ENCODE results near the gene PBX2.

GRCh38 chr6:32175711-32176475 lies 14.1 kb downstream of the PBX2 start, which contains the start of gene AGPAT1:
- no peak for TF ChIP-seq CTCF (IDR thresholded peaks at IDR 0.05)
- peak in 1 of 2 donors; percentile 39 for TF ChIP-seq POLR2A (IDR thresholded peaks at IDR 0.05)

Measured in lower leg skin (tissue), 3 donors.